OCI-LY7 (cell line): ENCODE measurements around the gene TMC1. TPM values are rescaled to one million over a fixed set of nuclear protein-coding genes. Genes with fewer than 3 reads are reported as not detected.

Experiments used
- BruUV-seq: library from RNA; stranded (reverse); fragments of 400-500 nt; replicated peaks from 2 replicates; lab custom pipeline; 2021; lab: Mats Ljungman, UMichigan
- CTCF ChIA-PET: fragments of 300-600 bp; sonication (Branson Sonifier 250); formaldehyde crosslinking; loops from one replicate; lab custom pipeline; 2022; ENCODE audit warnings: antibody characterized with exemption; ENCODE audit not compliant: unreplicated experiment; lab: Charles Lee
- POLR2A ChIA-PET: fragments of 300-600 bp; sonication (Branson Sonifier 250); formaldehyde crosslinking; loops from one replicate; lab custom pipeline; 2022; ENCODE audit warnings: antibody characterized with exemption; lab: Charles Lee
- DNase-seq: peaks from one replicate; pipeline ENCODE4 v3.0.0-alpha.2; 2015; ENCODE audit warnings: low spot score
- H2AFZ ChIP-seq: fragments of 200-600 bp; sonication (generic), shearing (Covaris generic); 2 replicates; pipeline ENCODE4 v1.6.1; 2014; ENCODE audit warnings: mild to moderate bottlenecking, antibody characterized with exemption, low read length, moderate library complexity
- H3K27ac ChIP-seq: fragments of 200-600 bp; sonication (generic); 2 replicates; pipeline ENCODE4 v1.5.1; 2014; ENCODE audit warnings: mixed run types, low read depth, mild to moderate bottlenecking, moderate library complexity, low read length, inconsistent platforms; ENCODE audit not compliant: poor library complexity, severe bottlenecking
- H3K36me3 ChIP-seq: fragments of 200-600 bp; sonication (generic); 2 replicates; pipeline ENCODE4 v1.6.1; 2014; ENCODE audit warnings: mild to moderate bottlenecking, antibody characterized with exemption, low read length, moderate library complexity, mixed read lengths; ENCODE audit not compliant: insufficient read depth
- H3K4me1 ChIP-seq: fragments of 200-600 bp; sonication (generic); 2 replicates; pipeline ENCODE4 v1.5.1; 2014; ENCODE audit warnings: mild to moderate bottlenecking, low read length; ENCODE audit not compliant: insufficient read depth, poor library complexity, severe bottlenecking
- H3K4me2 ChIP-seq: fragments of 200-600 bp; sonication (generic); 2 replicates; pipeline ENCODE4 v1.6.1; 2014; ENCODE audit warnings: mild to moderate bottlenecking, low read length
- H3K4me3 ChIP-seq: fragments of 200-600 bp; sonication (generic); 2 replicates; pipeline ENCODE4 v1.5.1; 2014; ENCODE audit warnings: mild to moderate bottlenecking, low read depth, low read length; ENCODE audit not compliant: poor library complexity, severe bottlenecking
- H3K79me2 ChIP-seq: fragments of 200-600 bp; sonication (generic); 2 replicates; pipeline ENCODE4 v1.6.1; 2016; ENCODE audit warnings: low read depth, mild to moderate bottlenecking, low read length, moderate library complexity, mixed read lengths; ENCODE audit not compliant: insufficient read depth
- H3K9me2 ChIP-seq: fragments of 200-600 bp; sonication (generic); 2 replicates; pipeline ENCODE4 v1.6.1; 2016; ENCODE audit warnings: mild to moderate bottlenecking, low read length, mixed read lengths; ENCODE audit not compliant: insufficient read depth
- H3K9me3 ChIP-seq: fragments of 200-600 bp; sonication (generic); 2 replicates; pipeline ENCODE4 v1.6.1; 2014; ENCODE audit warnings: mild to moderate bottlenecking, mixed run types, low read length, mixed read lengths
- H4K20me1 ChIP-seq: fragments of 200-600 bp; sonication (generic); 2 replicates; pipeline ENCODE4 v1.6.1; 2014; ENCODE audit warnings: mild to moderate bottlenecking, antibody characterized with exemption, low read length, moderate library complexity, mixed read lengths; ENCODE audit not compliant: insufficient read depth
- EZH2phosphoT487 ChIP-seq: fragments of 200-600 bp; sonication (generic); IDR thresholded peaks from 2 replicates; pipeline ENCODE4 v1.6.1; 2018; ENCODE audit warnings: low read depth, borderline replicate concordance, mild to moderate bottlenecking, mixed run types, antibody characterized with exemption, low read length, moderate library complexity, mixed read lengths
- intact Hi-C: fragments of 100-400 bp; cut with micrococcal nuclease; formaldehyde crosslinking; loops from one replicate; pipeline ENCODE4 v1.10.0; 2022; ENCODE audit not compliant: unreplicated experiment
- total RNA-seq, 2 experiments: library from RNA; depleted of rRNA in 1 of 2; stranded (reverse); fragments of >200 nt in 1 of 2; shearing (Covaris generic) in 1 of 2; gene quantifications; 2 replicates each; pipeline ENCODE4 v1.2.3, GENCODE V29; 2014 to 2022
- TF ChIP-seq, protein P1 (sequence below): fragments of 200-600 bp; sonication (generic); conservative IDR thresholded peaks from 2 replicates; pipeline ENCODE4 v1.5.1; 2014; ENCODE audit warnings: mild to moderate bottlenecking, antibody characterized with exemption, low read length, moderate library complexity, mixed read lengths

The TMC1 gene
- total RNA-seq, 2 experiments from 2014 or later = not detected

DNA sequence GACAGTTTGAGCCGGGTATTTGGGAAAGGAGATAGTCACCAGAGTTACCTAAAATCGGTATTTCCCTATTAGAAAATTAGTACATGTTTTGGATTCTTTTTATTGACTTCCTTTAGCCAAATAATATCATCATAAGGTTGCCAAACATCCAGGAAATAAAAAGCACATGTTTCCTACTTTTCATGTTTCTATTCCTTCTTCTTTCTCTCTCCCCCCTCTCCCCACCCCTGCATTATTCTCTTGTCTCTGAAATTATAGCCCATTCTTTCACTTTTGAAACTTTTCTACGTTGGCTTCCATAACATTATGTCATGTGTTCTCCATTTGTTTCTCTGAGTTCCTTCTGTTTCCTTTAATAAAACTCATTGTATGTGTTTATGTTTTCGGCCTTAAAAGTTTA lies 269.6 kb downstream of the TMC1 start:
- no peaks in the 10 kb centered on the region for H3K9me3 ChIP-seq
- POLR2A ChIA-PET = no interaction called here
- no peak overlapping the region for H3K4me2 ChIP-seq
- H3K4me3 ChIP-seq = no peak overlapping the region
- H3K4me1 ChIP-seq = no peaks in the 10 kb centered on the region
- DNase-seq = no peak
- no peak overlapping the region for H2AFZ ChIP-seq
- no peaks in the 10 kb centered on the region for H3K36me3 ChIP-seq
- BruUV-seq = no TSS peak
- TF ChIP-seq, protein P1, sequence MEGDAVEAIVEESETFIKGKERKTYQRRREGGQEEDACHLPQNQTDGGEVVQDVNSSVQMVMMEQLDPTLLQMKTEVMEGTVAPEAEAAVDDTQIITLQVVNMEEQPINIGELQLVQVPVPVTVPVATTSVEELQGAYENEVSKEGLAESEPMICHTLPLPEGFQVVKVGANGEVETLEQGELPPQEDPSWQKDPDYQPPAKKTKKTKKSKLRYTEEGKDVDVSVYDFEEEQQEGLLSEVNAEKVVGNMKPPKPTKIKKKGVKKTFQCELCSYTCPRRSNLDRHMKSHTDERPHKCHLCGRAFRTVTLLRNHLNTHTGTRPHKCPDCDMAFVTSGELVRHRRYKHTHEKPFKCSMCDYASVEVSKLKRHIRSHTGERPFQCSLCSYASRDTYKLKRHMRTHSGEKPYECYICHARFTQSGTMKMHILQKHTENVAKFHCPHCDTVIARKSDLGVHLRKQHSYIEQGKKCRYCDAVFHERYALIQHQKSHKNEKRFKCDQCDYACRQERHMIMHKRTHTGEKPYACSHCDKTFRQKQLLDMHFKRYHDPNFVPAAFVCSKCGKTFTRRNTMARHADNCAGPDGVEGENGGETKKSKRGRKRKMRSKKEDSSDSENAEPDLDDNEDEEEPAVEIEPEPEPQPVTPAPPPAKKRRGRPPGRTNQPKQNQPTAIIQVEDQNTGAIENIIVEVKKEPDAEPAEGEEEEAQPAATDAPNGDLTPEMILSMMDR = no peak
- no peak for TF ChIP-seq EZH2phosphoT487
- H3K27ac ChIP-seq = no peak overlapping the region
- CTCF ChIA-PET = no interaction called here
- no peaks in the 10 kb centered on the region for H4K20me1 ChIP-seq
- no peaks in the 10 kb centered on the region for H3K9me2 ChIP-seq
- intact Hi-C loops = no loop called here
- no peaks in the 10 kb centered on the region for H3K79me2 ChIP-seq

- intact Hi-C loops = no loop called here
- no TSS peak for BruUV-seq
- Histone ChIP-seq H3K79me2 (no peaks in the 10 kb centered on the region), H4K20me1 (no peaks in the 10 kb centered on the region), H3K9me3 (no peaks in the 10 kb centered on the region), H2AFZ (no peak overlapping the region), H3K4me2 (no peak overlapping the region), H3K27ac (no peak overlapping the region), H3K9me2 (no peaks in the 10 kb centered on the region), H3K4me3 (no peak overlapping the region), H3K36me3 (no peaks in the 10 kb centered on the region), H3K4me1 (no peaks in the 10 kb centered on the region)
- ChIA-PET POLR2A (no interaction called here), CTCF (no interaction called here)
- DNase-seq = no peak
- TF ChIP-seq EZH2phosphoT487 = no peak
- TF ChIP-seq, protein P1 = no peak
These were observed 270.0 kb downstream of the TMC1 start for GRCh38 chr9:72791436-72791835.

DNA sequence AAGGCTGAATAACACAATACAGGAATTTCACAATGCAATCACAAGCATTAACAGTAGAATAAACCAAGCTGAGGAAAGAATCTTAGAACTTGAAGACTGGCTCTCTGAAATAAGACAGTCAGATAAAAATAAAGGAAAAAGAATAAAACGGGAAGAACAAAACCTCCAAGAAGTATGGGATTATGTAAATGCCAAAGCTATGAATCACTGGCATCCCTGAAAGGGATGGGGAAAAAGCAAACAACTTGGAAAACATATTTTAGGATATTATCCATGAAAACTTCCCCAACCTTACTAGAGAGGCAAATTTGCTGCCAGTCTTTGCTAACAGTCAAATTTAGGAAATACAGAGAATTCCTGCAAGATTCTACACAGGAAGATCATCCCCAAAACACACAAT lies 273.5 kb downstream of the TMC1 start:
- Histone ChIP-seq H3K36me3 (no peaks in the 10 kb centered on the region), H3K9me2 (no peaks in the 10 kb centered on the region), H3K4me2 (no peak overlapping the region), H2AFZ (no peak overlapping the region), H3K27ac (no peak overlapping the region), H3K79me2 (no peaks in the 10 kb centered on the region), H4K20me1 (no peaks in the 10 kb centered on the region), H3K4me3 (no peak overlapping the region), H3K4me1 (no peaks in the 10 kb centered on the region), H3K9me3 (no peaks in the 10 kb centered on the region)
- TF ChIP-seq, protein P1 = no peak
- TF ChIP-seq EZH2phosphoT487 = no peak
- no peak for DNase-seq
- no TSS peak for BruUV-seq
- intact Hi-C loops = no loop called here
- ChIA-PET CTCF (no interaction called here), POLR2A (no interaction called here)
